Endothelial cell of umbilical vein (primary cell): ENCODE measurements around the gene RESP18. TPM values are rescaled to one million over a fixed set of nuclear protein-coding genes. Genes with fewer than 3 reads are reported as not detected.

Experiments
- BruUV-seq: library from RNA; stranded (reverse); fragments of 400-500 nt; replicated peaks from 2 replicates; lab custom pipeline; 2021; lab: Mats Ljungman, UMichigan
- CTCF ChIA-PET: fragments of 300-600, 350-600 bp; sonication (Branson Sonifier 250); formaldehyde crosslinking; loops from one replicate; lab custom pipeline; 2021; ENCODE audit warnings: antibody characterized with exemption, inconsistent platforms; lab: Charles Lee
- POLR2A ChIA-PET: fragments of 300-600, 350-600 bp; sonication (Branson Sonifier 250); formaldehyde crosslinking; loops from one replicate; lab custom pipeline; 2021; ENCODE audit warnings: antibody characterized with exemption, inconsistent platforms; lab: Charles Lee
- DNase-seq: peaks from one replicate; pipeline ENCODE4 v3.0.0-alpha.2; 2011; ENCODE audit warnings: low read depth, low spot score
- FAIRE-seq: peaks from 2 replicates; lab custom pipeline; 2011; peaks lifted over from hg19 to GRCh38; lab: Jason Lieb, UNC
- H2AFZ ChIP-seq: 2 replicates; pipeline ENCODE4 v1.6.0; 2012; ENCODE audit warnings: low read depth, low read length, control low read depth, inconsistent platforms
- H3K27ac ChIP-seq: 2 replicates; pipeline ENCODE4 v1.5.1; 2011; ENCODE audit warnings: low read depth, mild to moderate bottlenecking, control low read depth, low read length, moderate library complexity; ENCODE audit not compliant: insufficient read depth
- H3K27me3 ChIP-seq, 2 experiments: 2 replicates each; pipeline versions ENCODE4 v1.6.0 to v1.6.1; 2011; ENCODE audit warnings: low read length in 2 of 2, mixed read lengths in 1 of 2; ENCODE audit not compliant: control insufficient read depth in 2 of 2, insufficient read depth in 2 of 2
- H3K36me3 ChIP-seq, 2 experiments: 2 replicates in 1 of 2; 3 replicates in 1 of 2; pipeline ENCODE4 v1.5.1; 2011; ENCODE audit warnings: low read length in 2 of 2, mild to moderate bottlenecking in 1 of 2, moderate library complexity in 1 of 2; ENCODE audit not compliant: control insufficient read depth in 2 of 2, insufficient read depth in 2 of 2; ENCODE audit errors: extremely low read depth in 1 of 2
- H3K4me1 ChIP-seq: 3 replicates; pipeline ENCODE4 v1.5.1; 2011; ENCODE audit warnings: mild to moderate bottlenecking, low read length; ENCODE audit not compliant: control insufficient read depth, insufficient read depth; ENCODE audit errors: extremely low read depth
- H3K4me2 ChIP-seq: 2 replicates; pipeline ENCODE4 v1.6.1; 2011; ENCODE audit warnings: low read length, control low read depth, mixed read lengths; ENCODE audit not compliant: insufficient read depth
- H3K4me3 ChIP-seq, 3 experiments: fragments of 200-600 bp in 1 of 3; sonication (generic), shearing (Covaris generic) in 1 of 3; replicated peaks in 1 of 3; 2 replicates each; pipeline ENCODE4 v1.5.1; 2011 to 2016; ENCODE audit warnings: control low read depth in 3 of 3, low read length in 3 of 3, mild to moderate bottlenecking in 2 of 3, inconsistent platforms in 1 of 3, low read depth in 1 of 3, moderate library complexity in 1 of 3; ENCODE audit not compliant: insufficient read depth in 1 of 3
- H3K79me2 ChIP-seq: 2 replicates; pipeline ENCODE4 v1.6.0; 2012; ENCODE audit warnings: low read length, inconsistent platforms; ENCODE audit not compliant: control insufficient read depth, insufficient read depth
- H3K9ac ChIP-seq: replicated peaks from 2 replicates; pipeline ENCODE3; 2011; ENCODE audit warnings: low read length, control low read depth; ENCODE audit not compliant: insufficient read depth; ENCODE audit errors: extremely low read depth
- H3K9me1 ChIP-seq: replicated peaks from 3 replicates; pipeline ENCODE4 v1.6.0; 2011; ENCODE audit warnings: mild to moderate bottlenecking, low read length; ENCODE audit not compliant: control insufficient read depth, insufficient read depth; ENCODE audit errors: extremely low read depth
- H3K9me3 ChIP-seq: replicated peaks from 2 replicates; pipeline ENCODE4 v1.5.1; 2012; ENCODE audit warnings: low read length, inconsistent platforms; ENCODE audit not compliant: control insufficient read depth, insufficient read depth
- H4K20me1 ChIP-seq: replicated peaks from 2 replicates; pipeline ENCODE3; 2011; ENCODE audit warnings: mild to moderate bottlenecking, low read length; ENCODE audit not compliant: control insufficient read depth, insufficient read depth; ENCODE audit errors: extremely low read depth
- CTCF ChIP-seq, 2 donors: IDR thresholded peaks; 1 replicate in 1 of 2; 2 replicates in 1 of 2; pipeline ENCODE4 v1.5.1; 2011; ENCODE audit warnings: low read length in 2 of 2, mild to moderate bottlenecking in 2 of 2, moderate library complexity in 2 of 2, control low read depth in 1 of 2, inconsistent platforms in 1 of 2, low read depth in 1 of 2; ENCODE audit not compliant: insufficient read depth in 1 of 2; ENCODE audit errors: extremely low read depth in 1 of 2
- EZH2 ChIP-seq: IDR thresholded peaks from 2 replicates; pipeline ENCODE4 v1.6.1; 2012; ENCODE audit warnings: borderline replicate concordance, low read depth, mild to moderate bottlenecking, moderate library complexity, low read length, inconsistent platforms; ENCODE audit not compliant: severe bottlenecking
- JUN ChIP-seq: IDR thresholded peaks from 2 replicates; pipeline ENCODE4 v1.6.1; 2011; ENCODE audit warnings: borderline replicate concordance, low read depth; ENCODE audit not compliant: insufficient read length, insufficient read depth
- MYC ChIP-seq: IDR thresholded peaks from one replicate; pipeline ENCODE4 v1.6.1; 2011; ENCODE audit warnings: mild to moderate bottlenecking, low read depth, low read length
- POLR2A ChIP-seq: IDR thresholded peaks from 2 replicates; pipeline ENCODE4 v1.6.1; 2012; ENCODE audit warnings: low read depth, mild to moderate bottlenecking, control low read depth, low read length
- POLR2AphosphoS5 ChIP-seq: IDR thresholded peaks from 2 replicates; pipeline ENCODE4 v1.6.1; 2012; ENCODE audit warnings: low read depth, mild to moderate bottlenecking, control low read depth, low read length, moderate library complexity; ENCODE audit not compliant: insufficient read depth
- dilution Hi-C: fragments of 300-500 bp; cut with MboI; formaldehyde crosslinking; loops from one replicate; pipeline ENCODE4 v1.15.0; 2019; ENCODE audit warnings: low sequenced_read_pairs; ENCODE audit not compliant: extremely low pct_ligation_motif_present
- intact Hi-C: fragments of 100-400 bp; cut with micrococcal nuclease; formaldehyde crosslinking; loops from one replicate; pipeline ENCODE4 v1.10.0; 2022
- polyA plus RNA-seq, 4 experiments: library from polyadenylated mRNA; depleted of rRNA in 3 of 4; stranded (reverse) in 3 of 4; unstranded in 1 of 4; fragments of >200 nt; gene quantifications; 2 replicates each; pipeline versions ENCODE4 v1.2.1 to v1.2.3, GENCODE V29; 2011 to 2012; ENCODE audit warnings: missing spikeins in 1 of 4
- total RNA-seq: library from RNA; stranded (reverse); gene quantifications from 2 replicates; pipeline ENCODE4 v1.2.3, GENCODE V29; 2021

RESP18 gene
- total and polyA plus RNA-seq, 2 donors (not counting 3 experiments of a cell fraction or from before 2014, with no cell fraction given) = not detected

GRCh38 chr2:219368690-219369191, 36.2 kb upstream of the RESP18 start:
- Histone ChIP-seq H3K9me1 (no peaks in the 10 kb centered on the region), H4K20me1 (no peaks in the 10 kb centered on the region), H3K27ac (no peak overlapping the region), H3K9me3 (no peaks in the 10 kb centered on the region), H3K4me1 (no peaks in the 10 kb centered on the region), H3K36me3 (peaks cover 0 to 2% of the 10 kb centered on the region in 2 experiments), H2AFZ (no peak overlapping the region), H3K79me2 (no peaks in the 10 kb centered on the region), H3K4me3 (no peak overlapping the region), H3K27me3 (no peaks in the 10 kb centered on the region), H3K9ac (no peak overlapping the region), H3K4me2 (no peak overlapping the region)
- intact Hi-C loops (no loop called here), dilution Hi-C loops (no loop called here)
- DNase-seq = peak; percentile 82
- CTCF ChIA-PET = interaction anchor here (1.2 to 2.1 kb wide), 4 partner anchors 15 to 34 kb away, joined by 3 to 6 read pairs (median 4); partner anchors contain the start of gene DNPEP
- no peak for FAIRE-seq
- POLR2A ChIA-PET = no interaction called here
- no peak for TF ChIP-seq POLR2AphosphoS5
- TF ChIP-seq JUN = no peak
- no peak for TF ChIP-seq POLR2A
- no peak for TF ChIP-seq MYC
- no peak for TF ChIP-seq EZH2
- no peak for TF ChIP-seq CTCF (IDR thresholded peaks at IDR 0.05; ENCODE audit: extremely low read depth in 1 of 2, insufficient read depth in 1 of 2, low read depth in 1 of 2, low read length in 2 of 2)
- no TSS peak for BruUV-seq
